Transverse colon (tissue), 4 donors: Measurements from ENCODE around the gene SUMF1. TPM values are rescaled to one million over a fixed set of nuclear protein-coding genes. Genes with fewer than 3 reads are reported as not detected.

ENCODE experiments used
- DNase-seq: peaks from one replicate; pipeline ENCODE4 v3.0.0-alpha.2; 2019
- H3K27ac ChIP-seq, 4 donors: fragments of 200-600 bp; sonication (generic); 2 replicates each; pipeline ENCODE4 v1.5.1; 2016 to 2018; ENCODE audit warnings: inconsistent platforms in 4 of 4
- H3K27me3 ChIP-seq: fragments of 200-600 bp; sonication (generic); 2 replicates; pipeline ENCODE4 v1.5.1; 2017; ENCODE audit warnings: inconsistent platforms
- H3K36me3 ChIP-seq, 4 donors: fragments of 200-600 bp; sonication (generic); 2 replicates each; pipeline ENCODE4 v1.5.1; 2017 to 2019; ENCODE audit warnings: inconsistent platforms in 4 of 4
- H3K4me1 ChIP-seq, 4 donors: fragments of 200-600 bp; sonication (generic); 2 replicates each; pipeline ENCODE4 v1.5.1; 2017 to 2020; ENCODE audit warnings: inconsistent platforms in 4 of 4
- H3K4me3 ChIP-seq, 4 donors: fragments of 200-600 bp; sonication (generic); 1 replicate in 1 of 4; 2 replicates in 3 of 4; pipeline versions ENCODE4 v1.5.1 to v1.6.1; 2017 to 2019; ENCODE audit warnings: inconsistent platforms in 4 of 4
- H3K9me3 ChIP-seq, 2 donors: fragments of 200-600 bp; sonication (generic); 2 replicates each; pipeline ENCODE4 v1.5.1; 2017 to 2019; ENCODE audit warnings: inconsistent platforms in 2 of 2
- EP300 ChIP-seq: sonication (generic); formaldehyde crosslinking; IDR thresholded peaks from one replicate; pipeline ENCODE4 v1.6.1; 2017; ENCODE audit warnings: antibody characterized with exemption, low read depth
- POLR2A ChIP-seq: fragments of 450-650 bp; IDR thresholded peaks from one replicate; pipeline ENCODE4 v1.6.1; 2016; ENCODE audit warnings: antibody characterized with exemption, mild to moderate bottlenecking, moderate library complexity
- POLR2AphosphoS5 ChIP-seq, 3 donors: sonication (generic); formaldehyde crosslinking; IDR thresholded peaks; one replicate each; pipeline ENCODE4 v1.6.1; 2016; ENCODE audit warnings: antibody characterized with exemption in 3 of 3
- WGBS, 2 donors: methylation state at CpG; one replicate each; pipeline ENCODE4 v1.1.5; 2018; ENCODE audit warnings: low coverage in 1 of 2; 5-methylcytosine and 5-hydroxymethylcytosine counted together
- in situ Hi-C, 4 donors: fragments of 200-750 bp; cut with MboI; loops; one replicate each; pipeline versions ENCODE4 v1.15.0 to v1.15.1; 2017; ENCODE audit warnings: low sequenced_read_pairs in 3 of 4, low pct_ligation_motif_present in 1 of 4, low pct_unique_long_range_greater_than_20kb in 1 of 4
- intact Hi-C: fragments of 100-400 bp; cut with DNase I; formaldehyde crosslinking; loops from one replicate; pipeline ENCODE4 v1.15.1; 2023; ENCODE audit warnings: low total_unique reads
- total RNA-seq, 4 donors: library from RNA; depleted of rRNA; stranded (reverse); fragments of >200 nt; gene quantifications; one replicate each; pipeline ENCODE4 v1.1.0, GENCODE V29; 2016
- TF ChIP-seq, protein P1 (sequence below), 5 experiments: fragments of 200-600 bp in 3 of 5; fragments of 450-650 bp in 2 of 5; sonication (generic) in 3 of 5; IDR thresholded peaks; 1 replicate in 2 of 5; 2 replicates in 3 of 5; pipeline ENCODE4 v1.5.1; 2016 to 2017; ENCODE audit warnings: antibody characterized with exemption in 5 of 5, inconsistent platforms in 3 of 5, mild to moderate bottlenecking in 2 of 5, moderate library complexity in 1 of 5

Gene SUMF1
- total RNA-seq, 4 donors from 2014 or later: 25.1 to 70.5 (median 65.3) TPM

DNA sequence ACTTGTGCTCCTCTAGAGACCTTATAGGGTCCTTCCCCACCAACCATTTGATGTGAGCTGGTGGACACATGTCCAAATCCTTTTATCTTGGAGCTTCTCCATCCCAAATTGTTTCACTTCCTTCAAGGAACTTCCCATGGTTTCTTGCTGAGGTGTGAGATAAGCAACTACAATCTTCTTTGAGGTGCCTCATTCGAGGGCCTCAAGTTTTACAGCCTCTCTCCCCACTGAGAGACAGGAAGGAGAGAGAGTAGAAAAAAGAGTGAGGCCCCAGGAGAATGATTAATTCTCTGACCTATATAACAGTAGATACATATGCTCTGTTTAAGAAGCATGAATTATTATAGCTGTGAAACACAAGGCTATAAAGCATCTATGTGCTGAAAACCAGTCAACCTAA, 70.5 kb downstream of the SUMF1 start:
- in situ Hi-C loops: no loop called here

DNA sequence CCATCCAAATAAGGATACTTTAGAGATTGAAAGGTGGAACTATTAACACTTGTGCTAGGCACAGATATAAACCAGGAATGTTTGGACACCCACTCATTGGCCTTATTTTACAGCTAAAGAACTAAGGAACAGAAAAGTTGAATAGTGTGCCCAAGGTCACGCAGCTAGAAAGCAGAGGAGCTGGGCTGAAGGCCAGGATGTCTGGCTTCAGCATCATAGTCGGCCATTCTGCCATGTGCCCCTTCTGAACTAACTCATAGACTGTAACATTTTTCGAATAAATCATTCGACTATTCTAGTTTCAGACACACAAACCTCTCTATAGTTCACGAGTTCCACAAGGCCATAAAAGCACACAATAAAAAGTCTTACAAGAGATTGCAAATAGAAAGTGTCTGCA, 71.1 kb downstream of the SUMF1 start:
- no peaks in the 10 kb centered on the region for H3K4me1 ChIP-seq
- TF ChIP-seq POLR2AphosphoS5 (IDR thresholded peaks at IDR 0.05): no peak
- TF ChIP-seq, protein P1, sequence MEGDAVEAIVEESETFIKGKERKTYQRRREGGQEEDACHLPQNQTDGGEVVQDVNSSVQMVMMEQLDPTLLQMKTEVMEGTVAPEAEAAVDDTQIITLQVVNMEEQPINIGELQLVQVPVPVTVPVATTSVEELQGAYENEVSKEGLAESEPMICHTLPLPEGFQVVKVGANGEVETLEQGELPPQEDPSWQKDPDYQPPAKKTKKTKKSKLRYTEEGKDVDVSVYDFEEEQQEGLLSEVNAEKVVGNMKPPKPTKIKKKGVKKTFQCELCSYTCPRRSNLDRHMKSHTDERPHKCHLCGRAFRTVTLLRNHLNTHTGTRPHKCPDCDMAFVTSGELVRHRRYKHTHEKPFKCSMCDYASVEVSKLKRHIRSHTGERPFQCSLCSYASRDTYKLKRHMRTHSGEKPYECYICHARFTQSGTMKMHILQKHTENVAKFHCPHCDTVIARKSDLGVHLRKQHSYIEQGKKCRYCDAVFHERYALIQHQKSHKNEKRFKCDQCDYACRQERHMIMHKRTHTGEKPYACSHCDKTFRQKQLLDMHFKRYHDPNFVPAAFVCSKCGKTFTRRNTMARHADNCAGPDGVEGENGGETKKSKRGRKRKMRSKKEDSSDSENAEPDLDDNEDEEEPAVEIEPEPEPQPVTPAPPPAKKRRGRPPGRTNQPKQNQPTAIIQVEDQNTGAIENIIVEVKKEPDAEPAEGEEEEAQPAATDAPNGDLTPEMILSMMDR (IDR thresholded peaks at IDR 0.05): no peak
- no peak for TF ChIP-seq EP300
- TF ChIP-seq POLR2A: no peak
- H3K9me3 ChIP-seq: no peaks in the 10 kb centered on the region
- DNase-seq: no peak
- no peak overlapping the region for H3K4me3 ChIP-seq
- 80 to 81% methylated on average over 4 to 5 of the region's 5 CpGs for WGBS, 2 donors
- peaks cover 0 to 1% (median 0%) of the 10 kb centered on the region in 4 donors for H3K36me3 ChIP-seq
- in situ Hi-C loops: no loop called here
- intact Hi-C loops: no loop called here
- no peak overlapping the region for H3K27ac ChIP-seq
- no peaks in the 10 kb centered on the region for H3K27me3 ChIP-seq

More for the DNA sequence above, 70.5 kb downstream of the SUMF1 start:
- WGBS, 2 donors: 17 to 50% methylated on average over 1 of the region's 1 CpG
- H3K4me3 ChIP-seq: no peak overlapping the region
- H3K9me3 ChIP-seq: no peaks in the 10 kb centered on the region
- intact Hi-C loops: no loop called here
- no peak for TF ChIP-seq POLR2A
- TF ChIP-seq, protein P1 (IDR thresholded peaks at IDR 0.05): no peak
- no peaks in the 10 kb centered on the region for H3K36me3 ChIP-seq
- H3K27ac ChIP-seq: no peak overlapping the region
- DNase-seq: no peak
- H3K27me3 ChIP-seq: no peaks in the 10 kb centered on the region
- H3K4me1 ChIP-seq: no peaks in the 10 kb centered on the region

DNA sequence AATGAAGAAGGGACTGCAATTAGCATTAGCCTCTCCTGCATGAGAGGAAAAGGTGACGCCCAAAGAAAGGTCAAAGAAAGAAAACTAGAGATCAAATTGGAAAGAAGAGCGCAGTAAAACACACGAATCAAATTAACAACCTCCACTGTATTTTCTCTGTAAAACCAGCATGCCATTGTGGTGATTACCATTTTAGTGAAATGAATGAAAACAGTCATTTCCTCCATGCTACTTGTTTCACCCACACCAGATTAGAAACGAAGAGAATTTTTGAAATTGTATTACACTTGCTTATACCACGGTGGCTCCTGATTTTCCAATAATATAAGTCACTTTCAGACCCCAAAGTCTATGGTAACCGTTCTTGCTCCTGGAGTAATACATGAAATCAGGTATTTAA, 71.6 kb downstream of the SUMF1 start:
- no peak for TF ChIP-seq EP300
- Histone ChIP-seq H3K9me3 (no peaks in the 10 kb centered on the region), H3K36me3 (peaks cover 0 to 7% (median 0%) of the 10 kb centered on the region in 4 donors), H3K4me1 (no peaks in the 10 kb centered on the region), H3K27me3 (no peaks in the 10 kb centered on the region), H3K27ac (no peak overlapping the region), H3K4me3 (no peak overlapping the region)
- in situ Hi-C loops (no loop called here), intact Hi-C loops (no loop called here)
- 85 to 87% methylated on average over 6 of the region's 6 CpGs for WGBS, 2 donors
- no peak for DNase-seq

DNA sequence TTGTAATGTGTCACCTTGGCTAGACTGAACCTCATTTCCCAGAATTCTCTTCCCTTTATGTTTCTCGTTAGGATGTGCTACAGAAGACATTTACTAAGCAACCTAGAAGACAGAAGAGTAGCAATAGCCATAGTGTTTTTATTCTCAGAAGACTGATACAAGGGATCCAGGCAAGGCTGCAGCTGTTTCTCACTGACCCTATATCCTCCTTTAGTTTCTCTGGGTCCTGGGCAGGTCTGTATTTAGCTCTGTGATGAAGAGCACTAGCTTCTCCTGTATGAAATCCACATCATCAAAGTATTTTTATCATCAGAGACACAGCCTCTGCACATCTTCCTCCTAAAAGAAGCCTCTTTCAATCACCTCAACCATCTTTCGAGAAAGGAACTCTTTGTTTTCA, 72.5 kb downstream of the SUMF1 start:
- Histone ChIP-seq H3K27me3 (no peaks in the 10 kb centered on the region), H3K36me3 (peaks cover 0 to 7% (median 0%) of the 10 kb centered on the region in 4 donors), H3K4me3 (no peak overlapping the region), H3K4me1 (no peaks in the 10 kb centered on the region), H3K27ac (no peak overlapping the region), H3K9me3 (no peaks in the 10 kb centered on the region)
- TF ChIP-seq POLR2A (no peak), POLR2AphosphoS5 (IDR thresholded peaks at IDR 0.05) (no peak)
- TF ChIP-seq, protein P1 (IDR thresholded peaks at IDR 0.05): no peak
- 91 to 94% methylated on average over 1 to 2 of the region's 2 CpGs for WGBS, 2 donors
- in situ Hi-C loops (no loop called here), intact Hi-C loops (no loop called here)
- DNase-seq: no peak

DNA sequence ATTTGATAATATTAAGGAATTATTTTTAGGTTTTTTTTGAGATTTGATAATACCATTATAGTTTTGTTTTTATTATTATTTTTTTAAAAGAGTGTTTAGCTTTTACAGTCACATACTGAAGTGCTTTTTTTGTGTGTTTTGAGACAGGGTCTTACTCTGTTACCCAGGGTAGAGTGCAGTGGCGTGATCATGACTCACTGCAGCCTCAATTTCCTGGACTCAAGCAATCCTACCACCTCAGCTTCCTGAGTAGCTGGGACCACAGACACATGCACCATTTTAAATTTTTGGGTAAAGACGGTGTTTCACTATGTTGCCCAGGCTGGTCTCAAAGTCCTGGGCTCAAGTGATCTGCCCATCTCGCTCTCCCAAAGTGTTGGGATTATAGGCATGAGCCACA, 73.0 kb downstream of the SUMF1 start:
- peak; percentile 11 for DNase-seq
- H3K36me3 ChIP-seq: peaks cover 0 to 7% (median 0%) of the 10 kb centered on the region in 4 donors
- H3K9me3 ChIP-seq: no peaks in the 10 kb centered on the region
- no peak overlapping the region for H3K4me3 ChIP-seq
- no peak overlapping the region for H3K27ac ChIP-seq
- in situ Hi-C loops (no loop called here), intact Hi-C loops (no loop called here)
- TF ChIP-seq POLR2AphosphoS5 (IDR thresholded peaks at IDR 0.05) (no peak), EP300 (no peak), POLR2A (no peak)
- TF ChIP-seq, protein P1 (IDR thresholded peaks at IDR 0.05): no peak
- H3K27me3 ChIP-seq: no peaks in the 10 kb centered on the region
- no peaks in the 10 kb centered on the region for H3K4me1 ChIP-seq
- WGBS, 2 donors: 66 to 88% methylated on average over 3 of the region's 3 CpGs
